CD4-positive, CD25-positive, alpha-beta regulatory T cell (primary cell): Measurements from ENCODE around the gene VIPR1. TPM values are rescaled to one million over a fixed set of nuclear protein-coding genes. Genes with fewer than 3 reads are reported as not detected.

Experiments used
- ATAC-seq, 2 donors: fragments of 150-1000 bp; cut with Tn5 transposase; one replicate each; pipeline ENCODE4 v1.10.0; 2021; ENCODE audit warnings: low read depth in 2 of 2, moderate number of reproducible peaks in 2 of 2, moderate library complexity in 1 of 2
- DNase-seq, 3 donors: peaks; one replicate each; pipeline versions ENCODE4 v3.0.0 to v3.0.0-alpha.2; 2012 to 2022; ENCODE audit warnings: mixed read lengths in 1 of 3
- H3K27ac ChIP-seq: one replicate; pipeline ENCODE4 v1.7.0; 2013; ENCODE audit warnings: mild to moderate bottlenecking, low read length; ENCODE audit not compliant: insufficient read depth, poor library complexity, severe bottlenecking
- H3K27me3 ChIP-seq: one replicate; pipeline ENCODE4 v1.7.0; 2013; ENCODE audit warnings: low read length; ENCODE audit not compliant: control insufficient read depth, insufficient read depth
- H3K36me3 ChIP-seq: one replicate; pipeline ENCODE4 v1.7.0; 2013; ENCODE audit warnings: mild to moderate bottlenecking, low read length, moderate library complexity; ENCODE audit not compliant: control insufficient read depth, insufficient read depth
- H3K4me1 ChIP-seq: 2 replicates; pipeline ENCODE4 v1.7.0; 2013; ENCODE audit warnings: mild to moderate bottlenecking, low read length; ENCODE audit not compliant: insufficient read depth, control insufficient read depth, poor library complexity, severe bottlenecking
- H3K4me3 ChIP-seq: one replicate; pipeline ENCODE4 v1.7.0; 2013; ENCODE audit warnings: low read depth, mild to moderate bottlenecking, low read length, moderate library complexity
- H3K9me3 ChIP-seq, 2 experiments: 1 replicate in 1 of 2; 2 replicates in 1 of 2; pipeline ENCODE4 v1.7.0; 2013; ENCODE audit warnings: low read length in 2 of 2, mild to moderate bottlenecking in 1 of 2, moderate library complexity in 1 of 2; ENCODE audit not compliant: control insufficient read depth in 2 of 2
- H3K27ac Mint-ChIP-seq, 3 donors: one replicate each; pipeline ENCODE4 v1.8.0; 2020 to 2022; ENCODE audit warnings: mild to moderate bottlenecking in 3 of 3, mixed read lengths in 3 of 3, moderate library complexity in 2 of 3
- H3K27me3 Mint-ChIP-seq: one replicate; pipeline ENCODE4 v1.8.0; 2022; ENCODE audit warnings: mild to moderate bottlenecking, mixed read lengths
- H3K36me3 Mint-ChIP-seq: one replicate; pipeline ENCODE4 v1.8.0; 2020; ENCODE audit warnings: mixed read lengths
- H3K4me1 Mint-ChIP-seq, 4 donors: one replicate each; pipeline ENCODE4 v1.8.0; 2020 to 2022; ENCODE audit warnings: mixed read lengths in 4 of 4, mild to moderate bottlenecking in 1 of 4
- H3K4me3 Mint-ChIP-seq, 4 donors: one replicate each; pipeline ENCODE4 v1.8.0; 2020 to 2022; ENCODE audit warnings: mild to moderate bottlenecking in 4 of 4, mixed read lengths in 4 of 4, moderate library complexity in 3 of 4
- H3K9me3 Mint-ChIP-seq, 7 donors: one replicate each; pipeline ENCODE4 v1.8.0; 2020 to 2022; ENCODE audit warnings: mixed read lengths in 7 of 7, mild to moderate bottlenecking in 3 of 7, moderate library complexity in 2 of 7
- polyA plus RNA-seq, 4 donors: library from polyadenylated mRNA; unstranded; fragments of 300-500 nt; fragmentation: Illumina TruSeq; gene quantifications; one replicate each; pipeline ENCODE4 v1.2.3, GENCODE V29; 2021
- total RNA-seq: library from RNA; stranded (reverse); gene quantifications from one replicate; pipeline ENCODE4 v1.2.3, GENCODE V29; 2022

The VIPR1 gene
- total and polyA plus RNA-seq, 5 donors from 2014 or later: 5.0 to 31.2 (median 8.5) TPM

DNA sequence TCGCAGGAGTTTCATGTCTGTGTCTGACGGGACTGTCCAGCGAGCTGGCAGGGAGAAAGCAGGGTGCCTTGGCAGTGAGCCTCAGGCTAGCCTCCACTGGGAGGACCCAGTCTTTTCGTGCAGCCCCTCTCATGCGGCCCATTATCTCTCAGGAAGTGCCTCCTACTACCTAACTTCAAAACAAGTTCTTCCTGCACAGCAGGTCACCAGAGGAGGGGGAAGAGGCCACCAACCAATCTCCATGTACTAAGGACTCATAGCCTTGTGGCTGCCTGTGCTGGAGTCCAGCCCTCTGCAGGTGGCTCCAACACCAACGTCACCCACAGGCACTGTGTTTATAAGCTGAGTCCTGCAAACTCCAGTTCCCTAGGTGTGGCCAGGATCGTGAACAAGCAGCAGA, 4.8 kb downstream of the VIPR1 start:
- Mint-ChIP-seq H3K27ac (peak overlapping the region; percentile 20 to 86 (median 86)), H3K4me3 (peak overlapping the region; percentile 36 to 60 (median 48)), H3K9me3 (peaks cover 0 to 1% (median 0%) of the 10 kb centered on the region in 7 donors), H3K4me1 (peaks cover 10 to 71% (median 38%) of the 10 kb centered on the region in 4 donors), H3K36me3 (peaks cover 5% of the 10 kb centered on the region), H3K27me3 (peaks cover 17% of the 10 kb centered on the region)
- Histone ChIP-seq H3K36me3 (no peaks in the 10 kb centered on the region), H3K4me3 (no peak overlapping the region), H3K27ac (no peak overlapping the region), H3K9me3 (no peaks in the 10 kb centered on the region), H3K4me1 (peaks cover 20% of the 10 kb centered on the region), H3K27me3 (no peaks in the 10 kb centered on the region)
- peak in 1 of 3 donors; percentile 55 for DNase-seq
- no peak for ATAC-seq

DNA sequence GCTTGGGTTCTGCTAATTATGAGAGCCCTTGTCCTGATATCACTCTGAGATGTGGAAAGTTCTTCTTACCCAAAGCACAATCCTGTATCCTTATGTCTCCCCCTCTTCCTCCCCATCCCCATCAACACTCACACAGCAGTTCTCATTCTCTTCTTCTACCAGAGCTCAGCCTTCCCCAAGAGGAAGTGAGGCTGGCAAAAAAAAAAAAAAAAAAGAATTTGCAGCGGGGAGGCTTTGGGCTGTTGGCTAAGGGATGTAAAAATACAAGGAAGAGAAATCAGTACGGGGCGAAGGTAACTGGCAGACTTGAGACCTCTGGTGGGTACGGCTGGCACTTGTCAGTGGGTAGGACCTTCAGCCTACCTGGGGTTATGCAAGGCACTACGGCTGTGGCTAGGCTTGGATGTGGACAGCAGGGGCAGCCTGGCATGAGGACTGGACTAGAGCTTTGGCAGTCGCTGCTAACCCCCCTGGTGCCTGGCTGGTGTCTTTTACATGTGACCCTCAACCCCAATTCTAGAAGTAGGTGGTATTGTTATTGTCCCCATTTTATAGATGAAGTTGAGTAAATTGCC, 5.4 kb downstream of the VIPR1 start:
- Mint-ChIP-seq H3K4me1 (peaks cover 10 to 69% (median 37%) of the 10 kb centered on the region in 4 donors), H3K4me3 (peak overlapping the region in 3 of 4 donors; percentile 36 to 60 (median 49))
- DNase-seq: no peak

DNA sequence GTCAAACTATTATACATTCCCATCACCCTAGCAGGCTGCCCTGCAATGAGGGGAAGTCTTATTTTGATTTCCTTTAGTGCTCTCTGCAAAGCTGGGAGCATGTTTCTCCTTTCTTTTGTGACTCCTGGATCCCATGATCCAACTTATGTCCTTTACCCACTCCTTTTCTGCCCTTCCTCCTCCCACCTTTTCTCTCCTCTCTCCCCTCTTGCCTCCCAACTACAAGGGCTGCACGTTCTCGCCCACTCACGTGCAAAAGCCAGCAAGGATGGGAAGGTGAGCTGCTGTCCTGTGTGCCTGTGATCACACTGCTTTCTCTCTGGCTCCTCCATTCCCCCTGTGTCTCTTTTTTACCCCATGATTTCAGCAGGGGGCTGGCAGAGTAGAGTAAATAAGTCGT, 6.1 kb downstream of the VIPR1 start:
- no peaks in the 10 kb centered on the region for H3K36me3 ChIP-seq
- peaks cover 12% of the 10 kb centered on the region for H3K4me1 ChIP-seq
- ATAC-seq: no peak
- no peak overlapping the region for H3K4me3 ChIP-seq
- H3K9me3 Mint-ChIP-seq: peaks cover 0 to 1% (median 0%) of the 10 kb centered on the region in 7 donors
- H3K4me3 Mint-ChIP-seq: peak overlapping the region in 2 of 4 donors; percentile 13 to 46
- DNase-seq: no peak
- peaks cover 8% of the 10 kb centered on the region for H3K27me3 Mint-ChIP-seq
- H3K27ac ChIP-seq: no peak overlapping the region
- no peaks in the 10 kb centered on the region for H3K27me3 ChIP-seq
- H3K9me3 ChIP-seq: no peaks in the 10 kb centered on the region
- peaks cover 10 to 62% (median 31%) of the 10 kb centered on the region in 4 donors for H3K4me1 Mint-ChIP-seq
- peaks cover 11% of the 10 kb centered on the region for H3K36me3 Mint-ChIP-seq
- H3K27ac Mint-ChIP-seq: peak overlapping the region; percentile 55 to 72 (median 65)

More for the DNA sequence above, 5.4 kb downstream of the VIPR1 start:
- no peak for ATAC-seq
- H3K4me1 ChIP-seq: peaks cover 16% of the 10 kb centered on the region
- H3K27me3 ChIP-seq: no peaks in the 10 kb centered on the region
- Mint-ChIP-seq H3K36me3 (peaks cover 5% of the 10 kb centered on the region), H3K27me3 (peaks cover 15% of the 10 kb centered on the region), H3K27ac (peak overlapping the region; percentile 12 to 86 (median 86)), H3K9me3 (peaks cover 0 to 1% (median 0%) of the 10 kb centered on the region in 7 donors)
- no peaks in the 10 kb centered on the region for H3K36me3 ChIP-seq
- no peaks in the 10 kb centered on the region for H3K9me3 ChIP-seq
- no peak overlapping the region for H3K4me3 ChIP-seq
- H3K27ac ChIP-seq: no peak overlapping the region

DNA sequence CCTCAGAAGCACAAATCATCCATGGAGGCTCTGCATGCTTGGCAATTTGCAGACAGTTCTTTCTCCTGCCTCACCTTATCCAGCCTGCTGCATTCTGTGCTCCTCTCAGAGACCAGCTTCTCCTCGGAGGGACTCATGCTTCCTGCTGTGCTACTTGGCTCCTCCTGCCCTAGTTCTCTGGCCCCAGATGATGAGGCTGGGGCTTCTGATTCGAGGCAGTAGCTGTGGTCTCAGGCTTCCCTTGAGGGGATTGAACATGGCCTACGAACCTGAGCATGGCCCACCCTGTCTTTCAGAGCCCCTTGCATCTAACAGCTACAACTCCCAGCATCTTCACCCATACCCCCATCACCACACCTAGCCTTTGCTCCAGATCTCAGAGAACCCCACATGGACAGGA, 6.7 kb downstream of the VIPR1 start:
- H3K27ac ChIP-seq: no peak overlapping the region
- H3K36me3 Mint-ChIP-seq: peaks cover 13% of the 10 kb centered on the region
- H3K27me3 Mint-ChIP-seq: peaks cover 8% of the 10 kb centered on the region
- H3K4me3 Mint-ChIP-seq: peak overlapping the region in 1 of 4 donors; percentile 13
- no peaks in the 10 kb centered on the region for H3K36me3 ChIP-seq
- H3K27ac Mint-ChIP-seq: peak overlapping the region in 2 of 3 donors; percentile 55 to 65
- ATAC-seq: no peak
- H3K9me3 Mint-ChIP-seq: peaks cover 0 to 1% (median 0%) of the 10 kb centered on the region in 7 donors
- no peaks in the 10 kb centered on the region for H3K27me3 ChIP-seq
- no peak for DNase-seq
- H3K9me3 ChIP-seq: no peaks in the 10 kb centered on the region
- peaks cover 12% of the 10 kb centered on the region for H3K4me1 ChIP-seq
- H3K4me3 ChIP-seq: no peak overlapping the region
- H3K4me1 Mint-ChIP-seq: peaks cover 10 to 57% (median 28%) of the 10 kb centered on the region in 4 donors

DNA sequence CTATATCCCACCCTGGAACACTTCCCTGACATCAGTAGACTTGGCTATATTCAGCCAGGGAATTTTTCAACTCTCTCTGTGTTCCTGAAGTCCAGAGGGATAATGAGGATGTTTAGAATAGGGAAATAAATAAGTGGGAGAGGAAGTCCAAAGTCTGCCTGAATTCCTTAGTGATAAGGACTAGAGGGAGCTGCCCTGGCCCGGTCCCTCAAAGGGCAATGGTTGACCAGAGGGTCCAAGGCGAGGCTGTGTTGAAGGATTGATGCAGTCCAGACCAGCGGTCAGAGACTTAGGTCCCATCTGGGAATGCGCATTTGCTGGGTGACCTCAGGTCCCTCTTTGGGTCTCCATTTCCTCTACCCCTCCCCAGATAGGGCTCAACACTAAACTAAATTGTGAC, 7.9 kb downstream of the VIPR1 start:
- Mint-ChIP-seq H3K27me3 (peaks cover 8% of the 10 kb centered on the region), H3K36me3 (peaks cover 13% of the 10 kb centered on the region), H3K9me3 (peaks cover 0 to 1% (median 0%) of the 10 kb centered on the region in 7 donors), H3K4me3 (no peak overlapping the region), H3K4me1 (peaks cover 10 to 51% (median 28%) of the 10 kb centered on the region in 4 donors), H3K27ac (peak overlapping the region in 1 of 3 donors; percentile 84)
- DNase-seq (no peak), ATAC-seq (no peak)
- H3K4me1 ChIP-seq: peaks cover 12% of the 10 kb centered on the region
- H3K9me3 ChIP-seq: no peaks in the 10 kb centered on the region
- no peaks in the 10 kb centered on the region for H3K36me3 ChIP-seq
- H3K4me3 ChIP-seq: no peak overlapping the region
- no peak overlapping the region for H3K27ac ChIP-seq
- H3K27me3 ChIP-seq: no peaks in the 10 kb centered on the region

DNA sequence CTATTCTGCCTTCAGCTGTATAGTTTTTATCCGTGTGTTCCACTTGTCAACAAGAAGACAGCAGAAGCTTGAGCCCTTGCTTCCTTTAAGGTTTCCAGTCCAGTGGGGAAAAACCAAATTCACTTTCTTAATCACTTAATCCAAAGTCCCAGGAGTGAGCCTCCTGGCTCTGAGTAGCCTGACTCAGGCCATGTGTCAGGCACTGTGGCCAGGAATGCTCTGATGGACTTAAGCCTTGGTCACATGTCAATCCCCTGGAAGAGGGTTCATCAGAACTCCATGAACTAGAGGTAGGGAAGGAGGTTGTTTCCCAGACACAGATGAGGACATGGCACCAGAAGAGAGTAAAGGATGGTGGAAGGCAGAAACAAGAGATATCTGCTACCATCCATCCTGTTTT, 8.8 kb downstream of the VIPR1 start:
- no peaks in the 10 kb centered on the region for H3K36me3 ChIP-seq
- no peak for DNase-seq
- Mint-ChIP-seq H3K4me1 (peaks cover 10 to 47% (median 29%) of the 10 kb centered on the region in 4 donors), H3K4me3 (no peak overlapping the region), H3K27ac (no peak overlapping the region), H3K36me3 (peaks cover 17% of the 10 kb centered on the region), H3K9me3 (peaks cover 0 to 1% (median 0%) of the 10 kb centered on the region in 7 donors), H3K27me3 (peaks cover 8% of the 10 kb centered on the region)
- H3K27me3 ChIP-seq: no peaks in the 10 kb centered on the region
- no peak overlapping the region for H3K4me3 ChIP-seq
- H3K4me1 ChIP-seq: peaks cover 12% of the 10 kb centered on the region
- no peaks in the 10 kb centered on the region for H3K9me3 ChIP-seq
- no peak overlapping the region for H3K27ac ChIP-seq
- no peak for ATAC-seq

DNA sequence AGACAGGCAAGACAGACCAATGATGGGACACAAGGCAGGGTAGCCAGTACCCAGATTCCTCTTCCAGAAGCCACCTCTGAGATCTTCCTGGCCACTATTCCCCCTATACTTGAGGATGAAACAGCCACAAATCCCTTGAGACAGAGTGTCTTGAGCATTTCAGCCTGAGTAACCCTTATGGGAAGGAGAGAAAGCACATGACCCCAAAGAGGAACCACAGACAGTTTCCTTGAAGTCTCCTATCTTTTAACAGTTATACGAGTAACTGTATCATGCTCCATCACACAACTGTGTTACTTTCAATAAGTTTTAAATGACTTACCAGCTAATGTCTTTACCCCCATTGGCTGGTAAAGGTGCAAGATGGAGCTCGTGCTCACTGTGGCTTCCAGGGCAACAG, 9.3 kb downstream of the VIPR1 start:
- H3K27ac Mint-ChIP-seq: no peak overlapping the region
- Histone ChIP-seq H3K27me3 (no peaks in the 10 kb centered on the region), H3K36me3 (no peaks in the 10 kb centered on the region), H3K4me3 (no peak overlapping the region), H3K4me1 (peaks cover 12% of the 10 kb centered on the region), H3K9me3 (no peaks in the 10 kb centered on the region), H3K27ac (no peak overlapping the region)
- H3K4me1 Mint-ChIP-seq: peaks cover 9 to 41% (median 26%) of the 10 kb centered on the region in 4 donors
- H3K9me3 Mint-ChIP-seq: peaks cover 0 to 1% (median 0%) of the 10 kb centered on the region in 7 donors
- ATAC-seq: no peak
- no peak overlapping the region for H3K4me3 Mint-ChIP-seq
- DNase-seq: no peak
- peaks cover 17% of the 10 kb centered on the region for H3K36me3 Mint-ChIP-seq
- H3K27me3 Mint-ChIP-seq: peaks cover 8% of the 10 kb centered on the region

DNA sequence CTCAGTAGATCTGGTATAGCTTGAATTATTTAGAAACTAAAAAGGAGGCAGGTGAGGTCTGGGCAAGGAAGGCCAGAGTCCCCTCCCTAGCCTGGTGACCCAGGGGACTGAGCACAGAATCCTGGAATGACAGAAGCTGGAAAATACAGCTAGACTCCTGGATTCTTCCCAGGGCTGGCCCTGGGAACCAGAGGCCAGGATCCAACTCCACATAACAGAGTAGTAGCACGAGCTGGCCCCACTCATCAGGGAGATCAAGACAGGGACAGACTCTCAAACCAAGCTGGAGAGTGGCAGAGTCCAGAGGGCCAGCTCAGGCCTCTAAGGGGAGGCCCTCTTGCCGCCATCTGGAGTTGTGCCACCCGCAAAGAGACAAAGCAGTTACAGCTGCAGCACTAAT, 10.7 kb downstream of the VIPR1 start:
- Mint-ChIP-seq H3K27me3 (no peaks in the 10 kb centered on the region), H3K9me3 (peaks cover 0 to 1% (median 0%) of the 10 kb centered on the region in 7 donors), H3K4me1 (peaks cover 0 to 30% (median 14%) of the 10 kb centered on the region in 4 donors), H3K27ac (no peak overlapping the region), H3K36me3 (peaks cover 17% of the 10 kb centered on the region), H3K4me3 (no peak overlapping the region)
- no peaks in the 10 kb centered on the region for H3K27me3 ChIP-seq
- H3K4me3 ChIP-seq: no peak overlapping the region
- H3K27ac ChIP-seq: no peak overlapping the region
- H3K9me3 ChIP-seq: no peaks in the 10 kb centered on the region
- DNase-seq: no peak
- no peaks in the 10 kb centered on the region for H3K36me3 ChIP-seq
- no peaks in the 10 kb centered on the region for H3K4me1 ChIP-seq
- ATAC-seq: no peak
